Activated T-cell treated with anti-CD3 and anti-CD28 coated beads for 1 hour (primary cell): Measurements from ENCODE around the gene ZBTB43.
"Not testable (repeated sequence)": the region's sequence is repeated elsewhere in the genome, so short reads cannot be mapped to it uniquely, and the experiment has no call there.

Experiments
- DNase-seq: peaks from one replicate; pipeline ENCODE4 v3.0.0-alpha.2; 2020; ENCODE audit warnings: low read depth

ZBTB43 gene, protein sequence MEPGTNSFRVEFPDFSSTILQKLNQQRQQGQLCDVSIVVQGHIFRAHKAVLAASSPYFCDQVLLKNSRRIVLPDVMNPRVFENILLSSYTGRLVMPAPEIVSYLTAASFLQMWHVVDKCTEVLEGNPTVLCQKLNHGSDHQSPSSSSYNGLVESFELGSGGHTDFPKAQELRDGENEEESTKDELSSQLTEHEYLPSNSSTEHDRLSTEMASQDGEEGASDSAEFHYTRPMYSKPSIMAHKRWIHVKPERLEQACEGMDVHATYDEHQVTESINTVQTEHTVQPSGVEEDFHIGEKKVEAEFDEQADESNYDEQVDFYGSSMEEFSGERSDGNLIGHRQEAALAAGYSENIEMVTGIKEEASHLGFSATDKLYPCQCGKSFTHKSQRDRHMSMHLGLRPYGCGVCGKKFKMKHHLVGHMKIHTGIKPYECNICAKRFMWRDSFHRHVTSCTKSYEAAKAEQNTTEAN

DNA sequence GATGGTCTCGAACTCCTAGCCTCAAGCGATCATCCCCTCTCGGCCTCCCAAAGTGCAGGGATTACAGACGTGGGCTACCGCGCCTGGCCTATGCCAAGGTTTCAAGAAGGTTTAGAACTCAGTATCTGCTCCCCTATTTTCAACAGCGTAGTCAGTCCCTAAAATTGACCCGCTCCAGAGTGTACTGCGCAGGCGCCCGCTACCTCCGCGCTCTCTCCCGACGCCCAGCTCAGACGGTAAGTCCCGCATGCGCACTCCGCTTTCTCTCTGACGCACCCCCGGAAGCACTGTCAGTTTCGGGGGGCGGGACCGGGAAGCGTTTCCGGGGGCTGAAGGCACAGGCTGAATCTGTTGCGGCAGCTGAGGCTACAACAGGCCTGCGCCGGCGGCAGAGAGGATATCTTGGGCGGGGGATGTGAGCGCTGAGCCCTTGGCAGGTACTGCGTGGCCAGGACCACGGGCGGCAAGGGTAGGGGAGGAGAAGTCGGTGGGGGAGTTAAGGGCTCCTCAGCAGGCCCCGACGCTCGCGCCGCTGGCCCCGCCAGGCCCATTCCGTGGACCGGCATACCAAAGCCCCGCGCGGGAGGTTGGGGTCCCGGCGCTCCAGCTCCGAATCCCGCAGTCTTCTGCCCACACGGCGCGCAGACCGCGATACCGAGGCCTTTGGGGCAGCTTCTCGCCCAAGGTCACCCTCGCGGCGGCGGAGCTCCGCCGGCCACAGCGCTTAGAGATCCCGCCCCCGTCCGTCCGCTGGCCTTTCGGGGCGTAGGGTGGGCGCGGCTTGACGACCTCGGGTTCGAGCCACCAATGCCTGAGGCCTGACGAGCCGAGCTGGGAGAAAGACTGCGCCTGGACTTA lies at the start of gene ZBTB43:
ZBTB43 (plus strand) TSS at position 345 of the 858 bp plus-strand sequence. CDS start 27,470 bp downstream, outside the sequence.
- DNase-seq = peak; percentile 98

DNA sequence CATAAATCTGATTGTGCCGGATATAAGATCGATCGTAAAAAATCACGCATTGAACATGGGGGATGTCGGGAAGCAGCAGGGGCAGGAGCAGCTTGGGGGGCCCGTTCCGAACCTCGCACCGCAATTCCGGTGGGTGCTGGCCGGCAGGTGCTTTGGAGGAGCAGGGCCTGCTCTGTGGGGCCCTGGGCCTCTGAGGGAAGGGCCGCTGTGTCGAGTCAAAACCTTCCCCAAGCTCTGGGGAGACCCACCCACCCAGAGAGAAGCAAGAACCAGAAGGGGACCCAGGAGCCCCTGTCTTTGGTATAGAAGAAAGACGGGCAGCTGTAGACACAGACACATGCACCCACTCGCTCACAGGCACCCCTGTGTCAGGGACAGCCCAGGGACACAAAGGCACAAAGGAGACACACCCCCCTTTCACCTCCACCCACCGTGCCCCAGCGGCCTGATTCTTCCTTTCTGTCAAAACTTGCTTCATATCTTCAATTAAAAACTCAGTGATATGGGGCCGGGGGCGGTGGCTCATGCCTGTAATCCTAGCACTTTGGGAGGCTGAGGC lies 49.4 kb upstream of the ZBTB43 start:
- DNase-seq = no peak

DNA sequence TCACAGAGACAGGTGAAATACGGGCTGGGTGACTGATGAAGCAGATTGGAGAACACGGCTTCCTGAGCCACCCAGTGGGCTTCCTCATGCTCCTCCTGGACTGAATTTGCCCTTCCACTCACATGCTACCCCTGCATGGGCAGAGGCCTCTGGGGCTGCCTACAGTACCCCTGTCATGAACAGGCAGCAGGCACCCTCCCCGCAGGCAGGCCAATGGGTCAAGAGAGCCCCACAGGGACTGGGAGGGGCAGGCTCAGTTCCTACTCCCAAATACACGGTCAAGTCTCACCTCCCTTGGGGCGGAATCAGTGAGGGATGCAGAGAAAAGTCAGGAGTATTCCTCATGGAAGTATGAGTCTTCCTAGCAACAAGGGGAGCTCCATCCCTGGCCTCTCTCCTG lies 48.6 kb upstream of the ZBTB43 start:
- DNase-seq = no peak

DNA sequence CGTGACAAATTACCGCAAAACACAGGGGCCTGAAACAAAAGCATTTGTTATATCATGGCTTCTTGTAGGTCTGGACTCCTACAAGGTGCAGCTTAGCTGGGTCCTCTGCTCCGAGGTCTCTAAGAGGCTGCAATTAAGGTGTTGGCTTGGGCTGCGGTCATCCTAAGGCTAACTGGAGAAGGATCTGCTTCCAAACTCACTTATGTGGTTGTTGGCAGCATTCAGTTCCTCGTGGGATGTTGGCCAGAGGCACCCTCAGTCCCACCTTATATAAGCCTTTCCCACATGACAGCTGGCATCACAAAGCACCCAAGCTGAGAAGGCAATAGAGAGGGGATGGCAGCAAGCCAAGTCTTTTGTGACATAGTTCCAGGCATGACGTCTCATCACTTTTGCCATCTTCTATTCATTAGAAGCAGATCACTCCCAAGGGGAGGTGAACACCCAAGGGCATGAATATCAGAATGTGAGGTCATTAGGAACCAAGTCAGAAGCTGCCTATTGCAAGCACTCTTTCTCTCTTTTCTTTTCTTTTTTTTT lies 47.9 kb upstream of the ZBTB43 start:
- DNase-seq = no peak

DNA sequence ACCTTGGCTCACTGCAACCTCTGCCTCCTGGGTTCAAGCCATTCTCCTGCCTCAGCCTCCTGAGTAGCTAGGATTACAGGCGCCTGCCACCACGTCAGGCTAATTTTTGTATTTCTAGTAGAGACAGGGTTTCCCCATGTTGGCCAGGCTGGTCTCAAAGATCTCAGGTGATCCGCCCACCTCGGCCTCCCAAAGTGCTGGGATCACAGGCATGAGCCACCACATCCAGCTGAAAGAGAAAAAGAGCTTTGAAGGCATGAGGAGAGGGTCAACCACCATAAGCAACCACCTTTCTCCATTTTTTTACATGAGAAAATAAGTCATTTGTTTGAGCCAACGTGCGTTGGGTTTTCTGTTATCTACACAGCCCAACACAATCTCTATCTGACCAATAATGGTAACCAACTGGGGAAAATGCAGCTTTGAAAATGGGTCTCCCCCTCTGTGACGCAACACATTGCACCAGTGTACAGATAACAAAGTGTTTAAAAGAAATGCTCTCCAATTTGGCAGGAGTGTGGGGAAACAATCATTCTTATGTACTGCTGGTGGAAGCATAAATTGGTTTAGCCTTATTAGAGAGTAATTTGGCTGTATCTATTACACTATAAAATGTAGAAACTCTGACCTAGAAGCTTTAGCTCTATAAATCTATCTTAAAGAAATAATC lies 45.8 kb upstream of the ZBTB43 start:
- no peak for DNase-seq

DNA sequence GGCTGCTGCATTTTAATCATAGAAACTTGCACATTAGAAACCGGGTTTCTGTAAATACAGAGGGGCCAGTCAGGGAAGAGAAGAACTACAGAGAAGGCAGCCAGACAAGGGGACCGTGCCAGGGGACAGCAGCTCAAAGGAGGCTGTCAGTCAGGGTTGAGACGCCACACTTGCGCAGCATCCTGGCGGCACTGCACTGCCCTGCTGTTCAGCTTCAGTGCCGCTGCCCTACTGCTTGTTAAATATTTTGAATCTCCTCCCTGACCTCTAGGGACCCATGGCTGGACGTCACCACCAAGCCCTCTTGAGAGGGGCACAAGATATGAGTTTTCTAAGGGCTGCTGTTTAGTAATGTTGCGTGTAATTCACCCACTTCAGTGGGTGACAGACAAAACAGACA lies 43.6 kb upstream of the ZBTB43 start:
- DNase-seq = no peak

DNA sequence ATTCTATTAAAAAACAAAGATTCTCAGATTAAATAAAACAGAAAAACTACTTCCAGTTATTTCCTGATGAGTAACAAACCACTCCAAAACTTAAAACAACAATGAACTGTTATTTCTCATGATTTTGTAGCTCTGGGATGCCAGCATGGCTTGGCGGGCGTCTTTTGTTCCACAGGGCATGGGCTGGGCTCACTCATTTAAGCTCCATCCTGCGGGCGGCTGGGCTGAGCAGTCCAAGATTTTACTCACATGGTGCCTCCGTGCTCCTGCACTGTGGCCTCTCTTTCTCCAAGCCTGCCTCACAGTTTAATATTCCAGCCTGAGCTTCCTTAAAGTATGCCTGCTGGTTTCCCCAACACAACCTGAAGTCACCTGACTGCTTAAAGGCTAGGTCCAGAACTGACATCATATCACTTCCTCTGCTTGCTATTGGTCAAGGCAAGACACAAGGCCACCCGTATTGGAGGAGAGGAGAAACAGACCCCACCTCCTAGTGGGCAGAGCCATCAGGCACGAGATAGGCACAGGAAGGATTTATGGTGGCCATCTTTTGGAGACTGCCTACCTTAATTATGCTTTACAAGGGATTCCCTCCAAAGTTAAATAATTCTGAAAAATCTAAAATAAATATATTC lies 41.6 kb upstream of the ZBTB43 start:
- DNase-seq = no peak

DNA sequence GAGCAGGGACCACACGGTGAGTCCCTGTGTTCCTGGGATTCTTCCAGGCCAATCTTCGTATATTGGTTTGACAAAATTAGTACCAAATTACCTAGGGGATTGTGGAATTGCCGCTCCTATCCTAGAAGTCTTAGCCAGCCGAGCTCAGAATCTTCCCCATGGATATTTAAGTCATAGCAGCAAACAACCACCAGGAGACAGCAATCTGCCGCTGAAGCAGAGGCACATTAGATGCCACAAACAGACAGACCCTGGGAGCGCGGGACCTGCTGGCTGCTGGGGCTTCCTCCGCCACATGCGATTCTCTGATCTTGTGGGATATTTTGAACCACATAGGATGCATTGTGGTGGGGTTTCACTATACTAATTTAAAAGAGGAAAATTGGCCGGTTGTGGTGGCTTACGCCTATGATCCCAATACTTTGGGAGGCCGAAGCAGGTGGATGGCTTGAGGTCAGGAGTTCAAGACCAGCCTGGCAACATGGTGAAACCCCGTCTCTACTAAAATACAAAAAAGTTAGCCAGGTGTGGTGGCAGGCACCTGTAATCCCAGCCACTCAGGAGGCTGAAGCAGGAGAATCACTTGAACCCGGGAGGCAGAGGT lies 31.7 kb upstream of the ZBTB43 start:
- no peak for DNase-seq

DNA sequence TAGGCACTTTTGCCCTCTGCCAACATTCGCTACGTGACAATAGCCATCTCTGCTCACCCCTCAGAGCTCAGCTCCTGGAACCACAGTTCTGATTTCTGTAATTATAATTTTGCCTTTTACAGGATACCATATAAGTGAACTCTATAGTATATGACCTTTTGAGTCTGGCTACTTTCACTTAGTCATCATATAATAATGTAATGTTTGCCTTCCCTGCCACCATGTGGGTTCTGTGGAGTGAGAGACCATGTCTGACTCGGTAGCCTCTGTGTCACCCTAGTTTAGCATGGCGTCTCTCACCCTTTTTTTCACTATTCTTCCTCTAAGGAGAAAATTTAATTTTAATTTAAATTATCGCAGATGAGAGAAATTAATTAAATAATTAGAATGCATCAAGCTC lies 28.9 kb upstream of the ZBTB43 start:
- no peak for DNase-seq

DNA sequence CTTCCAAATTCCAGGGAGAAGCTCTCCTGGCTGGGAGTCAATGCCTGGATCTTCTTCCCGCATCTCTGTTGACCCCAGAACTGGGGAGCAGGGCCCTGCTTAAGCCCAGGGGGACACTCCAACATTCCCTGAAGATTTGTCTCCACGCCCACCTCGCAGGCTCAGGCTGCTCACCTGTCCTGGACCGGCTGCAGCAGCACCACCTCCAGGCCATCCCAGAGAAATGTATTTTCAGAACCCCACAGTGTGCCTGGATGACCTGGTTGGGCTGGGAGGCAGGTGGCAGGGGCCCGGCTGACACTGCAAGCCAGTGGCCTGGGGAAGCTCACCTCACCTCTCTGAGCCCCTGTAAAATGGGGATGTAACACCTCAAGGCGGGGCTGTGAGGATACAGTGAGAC lies 27.1 kb upstream of the ZBTB43 start:
- DNase-seq = no peak

DNA sequence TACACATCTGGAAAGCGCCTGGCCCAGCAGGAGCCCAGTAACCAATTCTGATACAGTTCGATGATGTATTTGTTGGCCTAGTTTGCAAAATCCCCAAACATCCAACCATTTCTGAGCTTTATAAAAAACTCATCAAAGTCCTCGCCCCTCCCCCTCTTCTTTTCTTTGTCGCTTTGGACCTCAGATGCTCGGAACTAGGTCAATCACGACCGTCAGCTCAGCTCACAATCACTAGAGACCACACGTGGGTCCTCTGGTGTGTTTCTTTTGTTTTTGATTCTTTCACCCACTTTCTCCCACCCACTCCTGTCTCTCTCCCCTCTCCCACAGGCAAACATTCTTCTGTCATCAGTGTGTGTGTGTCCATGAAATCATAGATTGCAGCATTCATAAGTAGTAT lies 26.7 kb upstream of the ZBTB43 start:
- no peak for DNase-seq

DNA sequence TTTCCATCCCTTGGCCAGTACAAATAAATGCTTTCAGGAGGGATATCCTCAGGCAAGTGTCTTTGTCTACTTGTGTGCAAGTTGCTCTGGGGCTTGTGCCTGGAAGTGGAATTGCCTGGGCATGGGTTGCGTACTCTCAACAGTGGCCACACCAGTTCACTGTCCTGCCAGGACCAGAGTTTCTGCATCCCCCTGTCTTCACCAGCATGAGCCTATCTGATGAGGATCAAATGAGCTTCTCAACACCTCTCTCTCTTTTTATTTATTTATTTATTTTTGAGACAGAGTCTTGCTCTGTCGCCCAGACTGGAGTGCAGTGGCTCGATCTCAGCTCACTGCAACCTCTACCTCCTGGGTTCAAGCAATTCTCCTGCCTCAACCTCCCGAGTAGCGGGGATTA lies 26.1 kb upstream of the ZBTB43 start:
- DNase-seq = not testable (repeated sequence)

DNA sequence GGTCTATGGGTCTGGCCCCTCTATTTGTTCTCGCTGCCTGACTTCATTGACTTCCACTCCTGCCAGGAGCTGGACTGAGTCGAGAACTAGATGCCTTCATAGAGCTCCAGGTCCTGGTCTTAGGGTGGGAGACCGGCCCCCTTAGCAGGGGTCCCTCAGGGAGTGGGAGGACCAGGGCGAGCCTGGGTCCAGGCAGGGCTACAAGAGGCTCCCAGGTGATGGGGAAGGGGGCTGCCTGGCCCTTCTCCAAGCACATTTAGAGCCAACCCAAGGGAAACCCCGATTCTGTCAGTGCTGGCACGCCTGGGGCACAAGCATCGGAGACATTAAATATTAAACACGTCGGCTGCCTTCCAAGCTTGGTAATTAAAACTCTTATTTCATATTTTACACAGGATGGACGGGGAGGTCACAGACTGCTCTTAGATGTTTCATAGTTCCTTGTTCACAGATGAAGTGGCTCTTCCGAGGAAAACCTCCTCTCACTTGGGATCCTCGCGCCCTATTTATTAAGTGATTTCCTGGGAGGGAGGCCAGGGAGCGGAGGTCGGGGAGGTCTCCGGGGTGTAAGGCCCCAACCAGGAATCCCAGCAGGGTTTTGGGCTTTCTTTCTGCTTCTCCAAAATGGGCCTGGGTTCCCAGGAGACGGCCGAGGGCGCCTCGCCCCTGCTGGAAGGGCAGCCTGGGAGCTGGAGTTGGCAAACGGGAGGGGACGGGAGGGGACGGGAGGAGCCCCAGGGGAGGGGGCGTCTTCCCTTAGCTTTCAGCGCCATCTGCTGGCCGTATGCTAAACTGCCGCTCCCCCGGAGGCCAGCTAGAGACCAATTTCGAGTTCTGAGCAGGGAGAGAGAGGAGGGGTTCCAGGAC lies 23.4 kb upstream of the ZBTB43 start:
- peak; percentile 85 for DNase-seq

DNA sequence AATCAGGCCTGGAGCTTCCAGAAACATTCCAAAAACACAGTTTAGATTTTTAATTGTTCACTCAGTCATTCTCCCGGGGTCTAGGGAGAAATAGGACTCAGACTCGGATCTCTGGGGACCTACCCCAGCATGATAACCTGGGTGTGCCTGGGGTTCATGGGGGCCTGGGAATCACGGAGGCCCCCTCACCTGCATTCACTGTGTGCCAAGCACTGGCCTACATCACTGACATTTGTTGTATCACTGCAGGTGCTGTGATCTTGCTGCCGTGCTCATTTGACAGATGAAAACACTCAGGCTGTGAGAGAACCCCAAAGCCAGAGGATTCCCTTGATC lies 22.8 kb upstream of the ZBTB43 start:
- DNase-seq = no peak

DNA sequence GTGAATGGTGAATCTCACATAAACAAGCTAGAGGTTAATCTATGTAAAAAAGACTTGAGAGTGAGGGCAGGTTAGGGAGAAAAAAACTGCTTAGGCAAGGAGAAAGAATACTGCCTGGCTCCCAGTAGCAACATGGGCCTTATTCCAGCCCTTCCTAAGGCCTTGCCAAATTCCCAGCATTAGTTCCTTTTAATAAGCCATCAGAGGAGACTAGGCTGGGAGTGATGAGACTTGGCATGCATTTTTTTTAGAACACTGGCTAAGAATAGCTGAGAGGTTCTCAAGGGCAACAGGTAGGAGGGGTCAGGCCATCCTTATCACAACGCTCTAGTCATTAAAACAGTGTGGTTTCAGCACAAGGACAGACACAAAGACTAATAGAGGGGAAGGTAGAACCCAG lies 20.9 kb upstream of the ZBTB43 start:
- DNase-seq = no peak

DNA sequence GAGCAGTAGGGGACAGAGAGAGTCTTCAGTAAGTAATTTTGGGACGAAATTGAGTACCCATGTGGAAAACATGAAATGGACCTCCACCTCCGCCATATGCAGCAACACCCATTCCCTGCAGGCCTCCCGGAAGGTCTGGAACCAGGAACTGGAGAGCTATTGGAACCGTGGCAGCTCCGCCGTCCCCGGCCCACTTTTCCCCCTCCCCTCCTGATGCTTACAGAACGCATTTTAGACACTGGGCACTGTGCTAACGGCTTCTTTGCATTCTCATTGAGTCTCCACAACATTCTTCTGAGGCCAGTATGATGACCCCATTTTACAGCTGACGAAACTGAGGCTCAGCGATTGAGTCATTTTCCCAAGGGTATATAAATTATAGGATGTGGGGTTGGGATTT lies 20.4 kb upstream of the ZBTB43 start:
- no peak for DNase-seq

DNA sequence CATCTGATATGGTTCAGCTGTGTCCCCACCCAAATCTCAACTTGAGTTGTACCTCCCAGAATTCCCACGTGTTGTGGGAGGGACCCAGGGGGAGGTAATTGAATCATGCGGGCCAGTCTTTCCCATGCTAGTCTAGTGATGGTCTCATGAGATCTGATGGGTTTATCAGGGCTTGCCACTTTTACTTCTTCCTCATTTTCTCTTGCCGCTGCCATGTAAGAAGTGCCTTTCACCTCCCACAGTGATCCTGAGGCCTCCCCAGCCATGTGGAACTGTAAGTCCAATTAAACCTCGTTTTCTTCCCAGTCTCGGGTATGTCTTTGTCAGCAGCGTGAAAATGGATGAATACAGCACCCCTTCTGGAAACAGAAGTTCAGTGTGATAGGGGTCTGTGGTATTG lies 20.0 kb upstream of the ZBTB43 start:
- DNase-seq = not testable (repeated sequence)

DNA sequence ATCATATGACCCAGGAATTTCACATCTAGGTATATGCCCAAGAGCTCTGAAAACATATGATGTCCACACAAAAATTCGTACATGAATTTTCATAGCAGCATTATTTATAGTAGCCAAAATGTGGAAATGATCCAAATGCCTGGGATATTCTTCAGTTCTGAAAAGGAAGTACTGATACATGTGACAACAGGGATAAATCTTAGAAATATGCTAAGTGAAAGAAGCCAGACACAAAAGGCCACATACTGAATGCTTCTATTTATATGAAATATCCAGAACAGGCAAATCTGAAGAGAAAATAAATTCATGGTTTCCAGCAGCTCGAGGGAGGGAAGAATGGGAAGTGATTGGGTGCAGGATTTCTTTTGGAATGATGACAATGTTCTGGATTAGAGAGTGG lies 16.8 kb upstream of the ZBTB43 start:
- no peak for DNase-seq

DNA sequence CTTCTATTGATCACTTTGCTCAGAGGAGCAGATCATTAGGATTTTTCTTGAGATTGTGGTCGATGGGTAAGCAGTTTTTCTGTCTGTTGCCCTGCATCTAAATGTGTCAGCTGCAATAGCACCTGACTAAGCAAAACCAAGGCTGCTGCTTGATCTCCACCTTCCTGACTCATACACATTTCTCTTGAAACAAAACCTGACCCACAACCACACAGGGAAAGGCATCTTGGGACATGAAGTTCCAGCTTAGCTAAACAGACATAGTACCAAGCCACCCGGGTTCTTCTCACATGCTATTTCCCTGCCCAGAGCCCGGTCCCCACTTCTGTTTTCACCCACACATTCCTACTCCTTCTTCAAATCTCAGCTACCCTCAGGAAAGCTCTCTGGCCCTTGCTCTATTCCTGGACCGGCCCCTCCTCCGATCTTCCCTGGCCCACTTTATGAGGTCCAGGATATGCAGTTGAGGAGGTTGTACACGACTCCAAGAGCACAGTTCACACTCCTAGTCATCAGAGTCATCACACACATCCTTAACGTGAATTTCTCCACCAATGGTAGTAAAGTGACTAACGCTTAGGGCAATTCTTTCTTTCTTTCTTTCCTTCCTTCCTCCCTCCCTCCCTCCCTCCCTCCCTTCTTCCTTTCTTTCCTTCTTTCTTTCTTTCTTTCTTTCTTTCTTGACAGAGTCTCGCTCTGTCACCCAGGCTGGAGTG lies 16.0 kb upstream of the ZBTB43 start:
- DNase-seq = no peak

DNA sequence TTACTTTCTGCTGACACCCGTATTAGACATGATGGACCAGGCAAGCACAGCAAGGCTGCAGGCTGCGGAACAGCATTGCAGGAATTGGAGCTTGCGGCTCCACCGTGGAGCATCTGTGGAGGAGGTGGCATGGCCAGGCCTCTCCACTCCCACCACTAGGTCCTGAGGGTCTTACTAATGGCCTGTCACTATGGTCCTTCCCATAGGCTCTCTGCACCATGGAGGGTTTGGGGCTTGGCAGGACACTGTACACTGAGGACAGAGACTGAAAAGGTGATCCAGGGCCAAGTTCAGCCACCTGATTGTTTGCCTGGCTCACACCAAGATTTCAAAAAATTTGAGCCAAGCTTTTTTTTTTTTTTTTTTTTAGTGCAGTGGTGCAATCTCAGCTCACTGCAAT lies 14.3 kb upstream of the ZBTB43 start:
- DNase-seq = no peak
